WTC11 (cell line): ENCODE measurements around the gene MIER3. TPM values are rescaled to one million over a fixed set of nuclear protein-coding genes. Genes with fewer than 3 reads are reported as not detected.

Experiments used
- ATAC-seq: fragments of 200-7000 bp; cut with Tn5 transposase; 2 replicates; pipeline ENCODE4 v1.10.0; 2021; ENCODE audit warnings: mild to moderate bottlenecking, moderate library complexity
- CTCF ChIA-PET: fragments of 300-600 bp; sonication (Branson Sonifier 250); formaldehyde crosslinking; loops from one replicate; lab custom pipeline; 2021; ENCODE audit warnings: antibody characterized with exemption; lab: Charles Lee
- POLR2A ChIA-PET: fragments of 350-600 bp; sonication (Branson Sonifier 250); formaldehyde crosslinking; loops from one replicate; lab custom pipeline; 2021; ENCODE audit warnings: antibody characterized with exemption; lab: Charles Lee
- DNase-seq: peaks from one replicate; pipeline ENCODE4 v3.0.0; 2021; ENCODE audit warnings: low spot score
- H3K27ac Mint-ChIP-seq: 2 replicates; pipeline ENCODE4 v1.8.0; 2021; ENCODE audit warnings: mixed read lengths
- H3K27me3 Mint-ChIP-seq: 2 replicates; pipeline ENCODE4 v1.8.0; 2021; ENCODE audit warnings: low read depth, mild to moderate bottlenecking, moderate library complexity, mixed read lengths
- H3K36me3 Mint-ChIP-seq: 2 replicates; pipeline ENCODE4 v1.8.0; 2021; ENCODE audit warnings: mixed read lengths
- H3K4me1 Mint-ChIP-seq: 2 replicates; pipeline ENCODE4 v1.8.0; 2022; ENCODE audit warnings: mixed read lengths
- H3K4me3 Mint-ChIP-seq: 2 replicates; pipeline ENCODE4 v1.8.0; 2021; ENCODE audit warnings: mild to moderate bottlenecking, moderate library complexity, mixed read lengths
- H3K9me3 Mint-ChIP-seq: 2 replicates; pipeline ENCODE4 v1.8.0; 2021; ENCODE audit warnings: mixed read lengths
- AR ChIP-seq: fragments of 250-450 bp; sonication (Bioruptor Pico); IDR thresholded peaks from 2 replicates; pipeline ENCODE4 v1.9.0; 2021; ENCODE audit warnings: mild to moderate bottlenecking
- ATF1 ChIP-seq: sonication (generic); formaldehyde crosslinking; IDR thresholded peaks from 2 replicates; pipeline ENCODE4 v1.8.1; 2023; ENCODE audit warnings: mild to moderate bottlenecking, moderate library complexity, missing genetic modification reagents
- E2F1 ChIP-seq: sonication (generic); formaldehyde crosslinking; IDR thresholded peaks from 2 replicates; pipeline ENCODE4 v1.8.0; 2022; ENCODE audit warnings: mild to moderate bottlenecking, missing genetic modification reagents
- E2F5 ChIP-seq: sonication (generic); formaldehyde crosslinking; IDR thresholded peaks from 2 replicates; pipeline ENCODE4 v1.8.1; 2022; ENCODE audit warnings: mild to moderate bottlenecking, moderate library complexity, missing genetic modification reagents
- ERG ChIP-seq: fragments of 250-450 bp; sonication (Bioruptor Pico); IDR thresholded peaks from 2 replicates; pipeline ENCODE4 v1.8.0; 2021; ENCODE audit warnings: mild to moderate bottlenecking
- ETV6 ChIP-seq: sonication (generic); formaldehyde crosslinking; IDR thresholded peaks from 2 replicates; pipeline ENCODE4 v1.8.1; 2022; ENCODE audit warnings: mild to moderate bottlenecking, missing genetic modification reagents
- FOXJ3 ChIP-seq: sonication (generic); formaldehyde crosslinking; IDR thresholded peaks from 2 replicates; pipeline ENCODE4 v1.9.0; 2021; ENCODE audit warnings: missing genetic modification reagents, mild to moderate bottlenecking, borderline replicate concordance
- FOXP4 ChIP-seq: sonication (generic); formaldehyde crosslinking; IDR thresholded peaks from 2 replicates; pipeline ENCODE4 v1.8.0; 2022; ENCODE audit warnings: mild to moderate bottlenecking, missing genetic modification reagents
- MAX ChIP-seq: sonication (generic); formaldehyde crosslinking; IDR thresholded peaks from 2 replicates; pipeline ENCODE4 v1.8.0; 2022; ENCODE audit warnings: mild to moderate bottlenecking, missing genetic modification reagents
- NR1H2 ChIP-seq: sonication (generic); formaldehyde crosslinking; IDR thresholded peaks from 2 replicates; pipeline ENCODE4 v1.9.0; 2021; ENCODE audit warnings: mild to moderate bottlenecking, moderate library complexity, missing genetic modification reagents
- RORB ChIP-seq: fragments of 250-450 bp; sonication (Bioruptor Pico); IDR thresholded peaks from 2 replicates; pipeline ENCODE4 v1.9.0; 2021; ENCODE audit warnings: mild to moderate bottlenecking
- STAT6 ChIP-seq: sonication (generic); formaldehyde crosslinking; conservative IDR thresholded peaks from 2 replicates; pipeline ENCODE4 v1.8.1; 2023; ENCODE audit warnings: mild to moderate bottlenecking, low read depth, missing genetic modification reagents, moderate library complexity
- ZMAT4 ChIP-seq: fragments of 250-450 bp; sonication (Bioruptor Pico); IDR thresholded peaks from 2 replicates; pipeline ENCODE4 v1.9.0; 2021; ENCODE audit warnings: mild to moderate bottlenecking
- ZNF232 ChIP-seq: sonication (generic); formaldehyde crosslinking; IDR thresholded peaks from 2 replicates; pipeline ENCODE4 v1.8.0; 2022; ENCODE audit warnings: mild to moderate bottlenecking, missing genetic modification reagents
- total RNA-seq: library from RNA; stranded (reverse); gene quantifications from 3 replicates; pipeline ENCODE4 v1.2.3, GENCODE V29; 2021

The MIER3 gene
- total RNA-seq, 1 experiment from 2014 or later: 27.8 TPM

GRCh38 chr5:56988490-56988889 lies 36.6 kb upstream of the MIER3 start:
- ATAC-seq (no peak), DNase-seq (no peak)
- no peaks in the 10 kb centered on the region for H3K27me3 Mint-ChIP-seq
- TF ChIP-seq ZNF232: no peak
- TF ChIP-seq E2F1 (CRISPR knock-in tag): no peak
- no peak for TF ChIP-seq AR (CRISPR knock-in tag)
- TF ChIP-seq ZMAT4 (CRISPR knock-in tag): no peak
- TF ChIP-seq STAT6 (CRISPR knock-in tag): no peak
- no peak for TF ChIP-seq ERG (CRISPR knock-in tag)
- no peak for TF ChIP-seq ATF1 (CRISPR knock-in tag)
- TF ChIP-seq E2F5 (CRISPR knock-in tag): no peak
- H3K4me3 Mint-ChIP-seq: no peak overlapping the region
- ChIA-PET CTCF (no interaction called here), POLR2A (no interaction called here)
- no peaks in the 10 kb centered on the region for H3K36me3 Mint-ChIP-seq
- no peaks in the 10 kb centered on the region for H3K4me1 Mint-ChIP-seq
- no peak overlapping the region for H3K27ac Mint-ChIP-seq
- no peaks in the 10 kb centered on the region for H3K9me3 Mint-ChIP-seq

GRCh38 chr5:56987171-56987570 lies 35.2 kb upstream of the MIER3 start:
- ATAC-seq: no peak
- no peak for DNase-seq
- no peak overlapping the region for H3K4me3 Mint-ChIP-seq
- no peak for TF ChIP-seq ETV6 (CRISPR knock-in tag)
- TF ChIP-seq NR1H2 (CRISPR knock-in tag): no peak
- TF ChIP-seq MAX (CRISPR knock-in tag): no peak
- no peak for TF ChIP-seq FOXP4
- no peak for TF ChIP-seq RORB
- TF ChIP-seq FOXJ3 (CRISPR knock-in tag): no peak
- TF ChIP-seq, all 79 proteins: peak for 0
- H3K27ac Mint-ChIP-seq: no peak overlapping the region
- no peaks in the 10 kb centered on the region for H3K4me1 Mint-ChIP-seq
- ChIA-PET POLR2A (no interaction called here), CTCF (interaction anchor here (1.3 kb wide), 1 partner anchor 9 kb away, joined by 3 read pairs; no protein-coding TSS in a partner anchor)
- no peaks in the 10 kb centered on the region for H3K36me3 Mint-ChIP-seq
- no peaks in the 10 kb centered on the region for H3K9me3 Mint-ChIP-seq
- H3K27me3 Mint-ChIP-seq: no peaks in the 10 kb centered on the region
